ENCODE data around the gene CHADL.

The CHADL gene

GRCh38 chr22:41206719-41207118 lies 34.0 kb downstream of the CHADL start:
- H3K4me3 ChIP-seq (ENCODE audit: low read depth, low read length), result no peak overlapping the region
- in situ Hi-C loops (cut with HindIII; ENCODE audit: low sequenced_read_pairs), result no loop called here
- no peak for DNase-seq (ENCODE audit: low read depth)
- TF ChIP-seq CTCF (IDR thresholded peaks at IDR 0.05; ENCODE audit: low read depth, low read length, missing control alignments), result no peak

GRCh38 chr22:41204992-41205900 lies 35.5 kb downstream of the CHADL start, which contains the start of gene L3MBTL2:
TSS of gene L3MBTL2 (plus strand) at chr22:41205312. CDS start at chr22:41205363, 51 bp downstream.
- H3K4me3 ChIP-seq (ENCODE audit: low read depth, low read length), result peak within 1 kb of the TSS; percentile 71
- DNase-seq (ENCODE audit: low read depth), result peak; percentile 88
- in situ Hi-C loops (cut with HindIII; ENCODE audit: low sequenced_read_pairs), result no loop called here
- no peak for TF ChIP-seq CTCF (IDR thresholded peaks at IDR 0.05; ENCODE audit: low read depth, low read length, missing control alignments)

- in situ Hi-C loops (cut with HindIII; ENCODE audit: low sequenced_read_pairs), result no loop called here
- no peak for TF ChIP-seq CTCF (IDR thresholded peaks at IDR 0.05; ENCODE audit: low read depth, low read length, missing control alignments)
- no peak overlapping the region for H3K4me3 ChIP-seq (ENCODE audit: low read depth, low read length)
- DNase-seq (ENCODE audit: low read depth), result no peak
Measured at GRCh38 chr22:41204066-41204465, 36.7 kb downstream of the CHADL start.

- in situ Hi-C loops (cut with HindIII; ENCODE audit: low sequenced_read_pairs), result no loop called here
- TF ChIP-seq CTCF (IDR thresholded peaks at IDR 0.05; ENCODE audit: low read depth, low read length, missing control alignments), result no peak
- no peak for DNase-seq (ENCODE audit: low read depth)
- H3K4me3 ChIP-seq (ENCODE audit: low read depth, low read length), result no peak overlapping the region
Measured at GRCh38 chr22:41203118-41203517, 37.6 kb downstream of the CHADL start.

GRCh38 chr22:41201141-41201540 lies 39.6 kb downstream of the CHADL start:
- in situ Hi-C loops (cut with HindIII; ENCODE audit: low sequenced_read_pairs), result no loop called here
- TF ChIP-seq CTCF (IDR thresholded peaks at IDR 0.05; ENCODE audit: low read depth, low read length, missing control alignments), result no peak
- H3K4me3 ChIP-seq (ENCODE audit: low read depth, low read length), result no peak overlapping the region
- no peak for DNase-seq (ENCODE audit: low read depth)

GRCh38 chr22:41198027-41198580 lies 42.6 kb downstream of the CHADL start:
- peak; percentile 15 for TF ChIP-seq CTCF (IDR thresholded peaks at IDR 0.05; ENCODE audit: low read depth, low read length, missing control alignments)
- in situ Hi-C loops (cut with HindIII; ENCODE audit: low sequenced_read_pairs), result no loop called here
- peak overlapping the region; percentile 62 for H3K4me3 ChIP-seq (ENCODE audit: low read depth, low read length)
- DNase-seq (ENCODE audit: low read depth), result no peak

Data from astrocyte of the cerebellum (primary cell).